Uterus (tissue), 4 donors: ENCODE measurements around the gene UGT1A10. TPM values are rescaled to one million over a fixed set of nuclear protein-coding genes. Genes with fewer than 3 reads are reported as not detected.

ENCODE experiments used
- DNase-seq, 2 donors: peaks; one replicate each; pipeline ENCODE4 v3.0.0-alpha.2; 2019 to 2020
- H3K27ac ChIP-seq, 2 donors: fragments of 200-600 bp; sonication (generic); 1 replicate in 1 of 2; 2 replicates in 1 of 2; pipeline ENCODE4 v1.5.1; 2016 to 2018
- H3K27me3 ChIP-seq, 2 donors: fragments of 200-600 bp; sonication (generic); one replicate each; pipeline ENCODE4 v1.5.1; 2018 to 2019; ENCODE audit warnings: control low read depth in 1 of 2
- H3K36me3 ChIP-seq, 2 donors: fragments of 200-600 bp; sonication (generic); one replicate each; pipeline ENCODE4 v1.5.1; 2019; ENCODE audit warnings: control low read depth in 1 of 2
- H3K4me1 ChIP-seq, 2 donors: fragments of 200-600 bp; sonication (generic); one replicate each; pipeline ENCODE4 v1.5.1; 2018 to 2019; ENCODE audit warnings: control low read depth in 1 of 2
- H3K4me3 ChIP-seq, 2 donors: fragments of 200-600 bp; sonication (generic); 1 replicate in 1 of 2; 2 replicates in 1 of 2; pipeline ENCODE4 v1.5.1; 2018 to 2019; ENCODE audit warnings: mild to moderate bottlenecking in 1 of 2
- H3K9me3 ChIP-seq, 2 donors: fragments of 200-600 bp; sonication (generic); one replicate each; pipeline ENCODE4 v1.5.1; 2019; ENCODE audit warnings: control low read depth in 1 of 2
- POLR2A ChIP-seq, 2 donors: fragments of 450-650 bp; IDR thresholded peaks; one replicate each; pipeline ENCODE4 v1.6.1; 2016; ENCODE audit warnings: antibody characterized with exemption in 2 of 2, mild to moderate bottlenecking in 1 of 2, moderate library complexity in 1 of 2
- intact Hi-C: fragments of 100-400 bp; cut with DNase I; formaldehyde crosslinking; loops from one replicate; pipeline ENCODE4 v1.15.1; 2023; ENCODE audit warnings: low total_unique reads
- total RNA-seq, 4 donors: library from RNA; depleted of rRNA in 3 of 4; stranded (reverse); fragments of >200 nt in 3 of 4; gene quantifications; one replicate each; pipeline versions ENCODE4 v1.1.0 to v1.2.4, GENCODE V29; 2014 to 2023
- TF ChIP-seq, protein P1 (sequence below), 4 experiments: fragments of 200-600 bp in 2 of 4; fragments of 450-650 bp in 2 of 4; sonication (generic) in 2 of 4; IDR thresholded peaks; one replicate each; pipeline ENCODE4 v1.5.1; 2016 to 2019; ENCODE audit warnings: antibody characterized with exemption in 4 of 4, mild to moderate bottlenecking in 2 of 4, moderate library complexity in 1 of 4
- donor health status: DM: yes; HTN: yes; CAD: no.

The UGT1A10 gene
- total RNA-seq, 4 donors from 2014 or later = not detected

DNA sequence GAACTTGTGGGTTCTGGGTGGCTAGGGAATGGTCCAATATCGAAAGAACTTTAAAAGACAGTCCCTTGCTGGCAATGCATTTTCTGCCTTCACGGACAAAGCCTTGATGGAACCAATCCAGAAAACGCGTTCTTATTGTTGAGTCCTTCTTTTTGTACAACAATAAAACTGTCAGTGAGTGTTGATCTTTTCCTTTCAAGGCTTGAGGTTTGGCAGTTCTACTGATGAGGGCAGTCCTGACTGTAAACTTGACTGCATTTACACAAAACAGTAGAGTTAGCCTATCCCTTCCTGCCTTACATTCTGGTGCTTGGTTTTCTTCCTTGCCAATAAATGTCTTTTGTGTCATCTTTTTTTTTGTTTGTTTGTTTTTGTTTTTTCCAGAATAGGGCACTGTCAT, 42.9 kb downstream of the UGT1A10 start:
- intact Hi-C loops = no loop called here
- H3K36me3 ChIP-seq = no peaks in the 10 kb centered on the region
- H3K27ac ChIP-seq = no peak overlapping the region
- H3K4me1 ChIP-seq = no peaks in the 10 kb centered on the region
- no peaks in the 10 kb centered on the region for H3K27me3 ChIP-seq
- no peak overlapping the region for H3K4me3 ChIP-seq
- DNase-seq = no peak
- TF ChIP-seq POLR2A (IDR thresholded peaks at IDR 0.05) = no peak
- TF ChIP-seq, protein P1, sequence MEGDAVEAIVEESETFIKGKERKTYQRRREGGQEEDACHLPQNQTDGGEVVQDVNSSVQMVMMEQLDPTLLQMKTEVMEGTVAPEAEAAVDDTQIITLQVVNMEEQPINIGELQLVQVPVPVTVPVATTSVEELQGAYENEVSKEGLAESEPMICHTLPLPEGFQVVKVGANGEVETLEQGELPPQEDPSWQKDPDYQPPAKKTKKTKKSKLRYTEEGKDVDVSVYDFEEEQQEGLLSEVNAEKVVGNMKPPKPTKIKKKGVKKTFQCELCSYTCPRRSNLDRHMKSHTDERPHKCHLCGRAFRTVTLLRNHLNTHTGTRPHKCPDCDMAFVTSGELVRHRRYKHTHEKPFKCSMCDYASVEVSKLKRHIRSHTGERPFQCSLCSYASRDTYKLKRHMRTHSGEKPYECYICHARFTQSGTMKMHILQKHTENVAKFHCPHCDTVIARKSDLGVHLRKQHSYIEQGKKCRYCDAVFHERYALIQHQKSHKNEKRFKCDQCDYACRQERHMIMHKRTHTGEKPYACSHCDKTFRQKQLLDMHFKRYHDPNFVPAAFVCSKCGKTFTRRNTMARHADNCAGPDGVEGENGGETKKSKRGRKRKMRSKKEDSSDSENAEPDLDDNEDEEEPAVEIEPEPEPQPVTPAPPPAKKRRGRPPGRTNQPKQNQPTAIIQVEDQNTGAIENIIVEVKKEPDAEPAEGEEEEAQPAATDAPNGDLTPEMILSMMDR (IDR thresholded peaks at IDR 0.05) = no peak
- H3K9me3 ChIP-seq = no peaks in the 10 kb centered on the region

DNA sequence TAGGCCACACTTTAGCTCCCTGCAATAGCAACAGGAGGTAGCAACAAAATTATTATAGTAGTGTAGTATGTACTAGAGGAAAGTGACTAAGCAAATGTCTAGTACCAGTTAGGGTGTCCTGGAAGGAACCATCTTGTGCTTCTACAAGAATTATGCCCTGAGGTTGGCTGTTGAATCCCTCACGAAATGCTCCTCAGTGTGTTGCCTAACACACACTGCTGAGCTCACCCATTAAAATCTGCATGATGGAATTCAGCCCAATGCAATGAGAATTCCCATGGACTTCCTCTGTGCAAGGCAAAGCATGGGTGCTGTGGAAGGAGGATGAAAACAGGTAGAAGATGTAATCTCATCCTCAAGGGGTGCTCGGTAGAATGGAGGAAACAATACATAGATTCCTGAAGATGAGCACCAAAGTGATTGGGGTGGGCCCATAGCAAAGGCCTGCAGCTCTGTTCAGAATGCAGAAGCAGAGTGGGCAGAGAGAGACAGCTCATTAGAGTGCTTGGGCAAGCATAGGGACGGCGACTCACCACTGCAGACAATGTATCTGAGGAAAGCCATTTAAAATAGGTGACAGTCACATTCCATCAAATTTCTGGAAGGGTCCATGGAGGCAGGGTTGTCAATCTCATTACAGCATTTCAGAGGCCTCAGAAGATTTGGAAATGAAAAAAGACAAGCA, 44.3 kb downstream of the UGT1A10 start:
- DNase-seq = no peak
- Histone ChIP-seq H3K4me3 (no peak overlapping the region), H3K9me3 (no peaks in the 10 kb centered on the region), H3K4me1 (no peaks in the 10 kb centered on the region), H3K36me3 (no peaks in the 10 kb centered on the region), H3K27me3 (no peaks in the 10 kb centered on the region), H3K27ac (no peak overlapping the region)
- intact Hi-C loops = no loop called here
- TF ChIP-seq POLR2A (IDR thresholded peaks at IDR 0.05) = no peak
- TF ChIP-seq, protein P1 (IDR thresholded peaks at IDR 0.05) = no peak

DNA sequence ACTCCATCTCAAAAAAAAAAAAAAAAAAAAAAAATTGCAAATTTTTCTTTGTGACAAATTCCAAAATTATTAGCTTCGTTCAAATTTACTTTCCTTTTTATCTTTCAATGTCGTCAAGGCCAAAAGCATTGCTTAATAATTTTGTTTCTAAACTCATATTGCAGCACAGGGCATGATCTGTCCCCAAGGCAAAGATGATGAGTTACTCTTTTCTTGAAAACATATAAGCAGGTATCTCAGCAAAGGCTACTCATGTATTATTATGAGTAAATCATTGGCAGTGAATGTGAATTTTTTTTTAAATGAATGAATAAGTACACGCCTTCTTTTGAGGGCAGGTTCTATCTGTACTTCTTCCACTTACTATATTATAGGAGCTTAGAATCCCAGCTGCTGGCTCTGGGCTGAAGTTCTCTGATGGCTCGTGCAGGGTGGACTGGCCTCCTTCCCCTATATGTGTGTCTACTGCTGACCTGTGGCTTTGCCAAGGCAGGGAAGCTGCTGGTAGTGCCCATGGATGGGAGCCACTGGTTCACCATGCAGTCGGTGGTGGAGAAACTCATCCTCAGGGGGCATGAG, 45.4 kb downstream of the UGT1A10 start, which contains the start of gene UGT1A7:
Gene UGT1A7 (plus strand): TSS at position 381 of the 579 bp plus-strand sequence. CDS start 37 bp downstream, at position 418.
- DNase-seq = no peak
- Histone ChIP-seq H3K4me3 (no peak within 1 kb of the TSS), H3K27me3 (no peaks in the 10 kb centered on the region), H3K4me1 (no peaks in the 10 kb centered on the region), H3K36me3 (no peaks in the 10 kb centered on the region), H3K27ac (no peak within 1 kb of the TSS), H3K9me3 (no peaks in the 10 kb centered on the region)
- TF ChIP-seq, protein P1 (IDR thresholded peaks at IDR 0.05) = no peak
- no peak for TF ChIP-seq POLR2A (IDR thresholded peaks at IDR 0.05)
- intact Hi-C loops = no loop called here

DNA sequence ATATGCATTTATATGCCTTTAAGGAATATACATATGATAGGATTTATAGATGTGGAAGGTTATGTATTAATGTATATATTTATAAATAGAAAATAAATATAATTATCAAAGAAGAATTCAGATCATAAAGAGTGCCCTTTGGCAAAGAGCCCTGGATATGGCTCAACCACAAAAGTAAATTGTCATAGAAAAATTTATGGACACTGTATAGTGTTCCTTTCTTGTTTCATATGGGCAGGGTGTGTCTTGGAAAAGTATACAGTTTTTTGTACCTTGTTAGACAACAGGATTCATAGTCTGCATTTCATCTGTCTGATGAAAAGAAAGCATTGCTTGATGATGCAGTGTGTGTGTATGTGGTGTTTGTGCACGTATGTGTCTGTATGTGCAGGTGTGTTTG, 48.4 kb downstream of the UGT1A10 start:
- DNase-seq = no peak
- no peaks in the 10 kb centered on the region for H3K36me3 ChIP-seq
- H3K27me3 ChIP-seq = no peaks in the 10 kb centered on the region
- no peak overlapping the region for H3K27ac ChIP-seq
- no peaks in the 10 kb centered on the region for H3K9me3 ChIP-seq
- H3K4me1 ChIP-seq = no peaks in the 10 kb centered on the region
- intact Hi-C loops = no loop called here
- no peak for TF ChIP-seq POLR2A (IDR thresholded peaks at IDR 0.05)
- TF ChIP-seq, protein P1 (IDR thresholded peaks at IDR 0.05) = no peak
- H3K4me3 ChIP-seq = no peak overlapping the region

DNA sequence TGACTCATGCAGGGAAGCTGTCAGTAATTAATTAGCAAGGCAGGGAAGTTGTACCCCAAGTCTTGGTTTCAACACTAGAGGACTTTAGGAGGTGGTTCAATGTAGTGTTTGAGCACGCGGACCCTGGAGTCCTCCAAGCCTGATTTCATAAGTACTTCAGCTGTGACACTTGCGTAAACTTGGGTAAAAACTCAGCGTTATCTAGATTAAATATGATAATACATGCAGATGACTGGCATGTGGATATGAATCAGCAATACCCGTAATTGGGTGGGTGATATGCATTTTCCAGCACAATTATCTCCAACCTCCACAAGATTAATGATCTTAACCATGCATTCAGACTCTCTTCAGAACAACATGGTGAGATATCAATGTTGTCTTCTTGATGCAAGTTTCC, 50.7 kb downstream of the UGT1A10 start:
- Histone ChIP-seq H3K9me3 (no peaks in the 10 kb centered on the region), H3K4me3 (no peak overlapping the region), H3K27ac (no peak overlapping the region), H3K4me1 (no peaks in the 10 kb centered on the region), H3K27me3 (no peaks in the 10 kb centered on the region), H3K36me3 (no peaks in the 10 kb centered on the region)
- TF ChIP-seq, protein P1 (IDR thresholded peaks at IDR 0.05) = no peak
- TF ChIP-seq POLR2A (IDR thresholded peaks at IDR 0.05) = no peak
- DNase-seq = no peak
- intact Hi-C loops = no loop called here
